Testis (tissue), 2 donors: ENCODE data around the gene ZNF429.

Source experiments
- CTCF ChIP-seq, 3 experiments: fragments of 450-650 bp in 2 of 3; fragments of 200-600 bp in 1 of 3; sonication (generic) in 1 of 3; IDR thresholded peaks; one replicate each; pipeline ENCODE4 v1.5.1; 2016 to 2019; ENCODE audit warnings: antibody characterized with exemption in 3 of 3, mild to moderate bottlenecking in 2 of 3, moderate library complexity in 1 of 3
- POLR2A ChIP-seq: fragments of 450-650 bp; IDR thresholded peaks from one replicate; pipeline ENCODE4 v1.6.1; 2017; ENCODE audit warnings: antibody characterized with exemption, mild to moderate bottlenecking, moderate library complexity

GRCh38 chr19:21466627-21467026, 38.8 kb upstream of the ZNF429 start:
- TF ChIP-seq CTCF (IDR thresholded peaks at IDR 0.05) (no peak), POLR2A (no peak)
